B cell (primary cell): ENCODE results near the gene COL4A1.

Experiments
- CTCF ChIP-seq: fragments of 200-600 bp; IDR thresholded peaks from one replicate; pipeline ENCODE4 v1.8.0; 2022; ENCODE audit warnings: antibody characterized with exemption, mild to moderate bottlenecking
- EZH2 ChIP-seq: IDR thresholded peaks from 2 replicates; pipeline ENCODE4 v1.6.1; 2012; ENCODE audit warnings: borderline replicate concordance, low read depth, mild to moderate bottlenecking, moderate library complexity, low read length; ENCODE audit not compliant: insufficient read depth, poor library complexity, severe bottlenecking

GRCh38 chr13:110109140-110109783 is 197.7 kb downstream of the COL4A1 start:
- TF ChIP-seq EZH2 (no peak), CTCF (no peak)
